Measurements from ENCODE around the gene FTO.

GRCh38 chr16:53715023-53715384 is 11.0 kb downstream of the FTO start:
- TF ChIP-seq, protein P1, sequence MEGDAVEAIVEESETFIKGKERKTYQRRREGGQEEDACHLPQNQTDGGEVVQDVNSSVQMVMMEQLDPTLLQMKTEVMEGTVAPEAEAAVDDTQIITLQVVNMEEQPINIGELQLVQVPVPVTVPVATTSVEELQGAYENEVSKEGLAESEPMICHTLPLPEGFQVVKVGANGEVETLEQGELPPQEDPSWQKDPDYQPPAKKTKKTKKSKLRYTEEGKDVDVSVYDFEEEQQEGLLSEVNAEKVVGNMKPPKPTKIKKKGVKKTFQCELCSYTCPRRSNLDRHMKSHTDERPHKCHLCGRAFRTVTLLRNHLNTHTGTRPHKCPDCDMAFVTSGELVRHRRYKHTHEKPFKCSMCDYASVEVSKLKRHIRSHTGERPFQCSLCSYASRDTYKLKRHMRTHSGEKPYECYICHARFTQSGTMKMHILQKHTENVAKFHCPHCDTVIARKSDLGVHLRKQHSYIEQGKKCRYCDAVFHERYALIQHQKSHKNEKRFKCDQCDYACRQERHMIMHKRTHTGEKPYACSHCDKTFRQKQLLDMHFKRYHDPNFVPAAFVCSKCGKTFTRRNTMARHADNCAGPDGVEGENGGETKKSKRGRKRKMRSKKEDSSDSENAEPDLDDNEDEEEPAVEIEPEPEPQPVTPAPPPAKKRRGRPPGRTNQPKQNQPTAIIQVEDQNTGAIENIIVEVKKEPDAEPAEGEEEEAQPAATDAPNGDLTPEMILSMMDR (IDR thresholded peaks at IDR 0.05) = no peak
- TF ChIP-seq POLR2A (IDR thresholded peaks at IDR 0.05) (no peak), EP300 (IDR thresholded peaks at IDR 0.05) (no peak)

Measured in tibial nerve (tissue), 4 donors.